Right lobe of liver (tissue), 4 donors: ENCODE results near the gene NRTN.

Experiments used
- POLR2A ChIP-seq: fragments of 450-650 bp; IDR thresholded peaks from one replicate; pipeline ENCODE4 v1.6.1; 2017; ENCODE audit warnings: antibody characterized with exemption, mild to moderate bottlenecking
- TF ChIP-seq, protein P1 (sequence below), 4 donors: fragments of 200-600 bp in 3 of 4; fragments of 450-650 bp in 1 of 4; IDR thresholded peaks; one replicate each; pipeline versions ENCODE4 v1.5.1 to v1.8.0; 2016 to 2022; ENCODE audit warnings: antibody characterized with exemption in 4 of 4, mild to moderate bottlenecking in 2 of 4
- donor health status: DM: no; HTN: no; CAD: no.
- donor health status: DM: no; HTN: no; CAD: no.
- donor health status: DM: no; HTN: yes; CAD: no.

DNA sequence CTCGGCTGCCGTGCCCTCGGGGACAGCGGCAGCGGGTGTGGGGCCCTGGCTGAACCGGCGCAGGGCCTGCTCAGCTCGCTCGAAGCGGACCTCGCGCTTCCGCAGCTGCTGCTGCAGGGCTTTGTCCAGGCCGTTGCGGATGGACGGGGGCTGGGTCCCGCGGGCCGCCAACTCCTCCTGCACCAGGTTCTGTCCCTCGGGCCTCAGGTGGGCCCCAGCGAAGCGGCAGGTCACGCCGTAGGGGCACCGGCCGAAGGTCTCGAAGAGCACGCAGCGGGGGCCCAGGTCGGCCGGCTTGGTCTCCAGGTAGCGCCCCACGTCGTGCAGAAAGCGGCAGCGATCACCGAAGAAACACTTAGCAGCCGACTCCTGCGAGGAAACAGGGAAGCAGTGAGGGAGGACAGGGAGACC, 15.5 kb upstream of the NRTN start:
- TF ChIP-seq, protein P1, sequence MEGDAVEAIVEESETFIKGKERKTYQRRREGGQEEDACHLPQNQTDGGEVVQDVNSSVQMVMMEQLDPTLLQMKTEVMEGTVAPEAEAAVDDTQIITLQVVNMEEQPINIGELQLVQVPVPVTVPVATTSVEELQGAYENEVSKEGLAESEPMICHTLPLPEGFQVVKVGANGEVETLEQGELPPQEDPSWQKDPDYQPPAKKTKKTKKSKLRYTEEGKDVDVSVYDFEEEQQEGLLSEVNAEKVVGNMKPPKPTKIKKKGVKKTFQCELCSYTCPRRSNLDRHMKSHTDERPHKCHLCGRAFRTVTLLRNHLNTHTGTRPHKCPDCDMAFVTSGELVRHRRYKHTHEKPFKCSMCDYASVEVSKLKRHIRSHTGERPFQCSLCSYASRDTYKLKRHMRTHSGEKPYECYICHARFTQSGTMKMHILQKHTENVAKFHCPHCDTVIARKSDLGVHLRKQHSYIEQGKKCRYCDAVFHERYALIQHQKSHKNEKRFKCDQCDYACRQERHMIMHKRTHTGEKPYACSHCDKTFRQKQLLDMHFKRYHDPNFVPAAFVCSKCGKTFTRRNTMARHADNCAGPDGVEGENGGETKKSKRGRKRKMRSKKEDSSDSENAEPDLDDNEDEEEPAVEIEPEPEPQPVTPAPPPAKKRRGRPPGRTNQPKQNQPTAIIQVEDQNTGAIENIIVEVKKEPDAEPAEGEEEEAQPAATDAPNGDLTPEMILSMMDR (IDR thresholded peaks at IDR 0.05) = no peak
- TF ChIP-seq POLR2A = no peak
